Adipose tissue (tissue), 3 donors: Measurements from ENCODE around the gene PRKAR1B. TPM values are rescaled to one million over a fixed set of nuclear protein-coding genes. Genes with fewer than 3 reads are reported as not detected.

Experiments used
- H3K27ac ChIP-seq: one replicate; pipeline ENCODE4 v1.5.1; 2013; ENCODE audit warnings: low read depth, low read length
- WGBS, 3 donors: extraction: QIAGEN DNeasy Blood & Tissue Kit; methylation state at CpG; one replicate each; pipeline ENCODE4 v1.1.7; 2013; 5-methylcytosine and 5-hydroxymethylcytosine counted together
- polyA plus RNA-seq, 3 donors: library from polyadenylated mRNA; stranded (reverse); fragments of 200-250 nt; gene quantifications; one replicate each; pipeline ENCODE4 v1.2.3, GENCODE V29; 2013
- donor health status: healthy with polysubstance abuse.
- donor health status: Bipolar disorder and iron deficiency.
- donor health status: healthy.

PRKAR1B gene
- polyA plus RNA-seq, 3 donors, result 4.0 to 10.2 (median 10.1) TPM

- no peak overlapping the region for H3K27ac ChIP-seq
- 93 to 96% (median 96%) methylated on average over 29 of the region's 29 CpGs for WGBS, 3 donors
Measured at GRCh38 chr7:594920-595620, 132.0 kb downstream of the PRKAR1B start.

GRCh38 chr7:594212-594913 is 132.7 kb downstream of the PRKAR1B start:
- WGBS, 3 donors, result 92 to 95% (median 95%) methylated on average over 16 of the region's 16 CpGs
- no peak overlapping the region for H3K27ac ChIP-seq

- WGBS, 3 donors, result 46 to 83% (median 62%) methylated on average over 34 of the region's 34 CpGs
- H3K27ac ChIP-seq, result no peak overlapping the region
Measured at GRCh38 chr7:593324-594115, 133.6 kb downstream of the PRKAR1B start.

- 92 to 97% (median 94%) methylated on average over 39 to 42 of the region's 42 CpGs for WGBS, 3 donors
- H3K27ac ChIP-seq, result no peak overlapping the region
Measured at GRCh38 chr7:591856-592628, 135.0 kb downstream of the PRKAR1B start.

GRCh38 chr7:590731-591551 is 136.1 kb downstream of the PRKAR1B start:
- WGBS, 3 donors, result 42 to 75% (median 61%) methylated on average over 45 of the region's 45 CpGs
- H3K27ac ChIP-seq, result no peak overlapping the region

- 90 to 92% (median 90%) methylated on average over 29 to 30 of the region's 30 CpGs for WGBS, 3 donors
- H3K27ac ChIP-seq, result no peak overlapping the region
Measured at GRCh38 chr7:589781-590575, 137.1 kb downstream of the PRKAR1B start.

- no peak overlapping the region for H3K27ac ChIP-seq
Measured at GRCh38 chr7:587767-588166, 139.3 kb downstream of the PRKAR1B start.

GRCh38 chr7:586494-586893 is 140.6 kb downstream of the PRKAR1B start:
- 85 to 98% (median 88%) methylated on average over 4 of the region's 4 CpGs for WGBS, 3 donors
- no peak overlapping the region for H3K27ac ChIP-seq

More at GRCh38 chr7:587767-588166, 139.3 kb downstream of the PRKAR1B start:
- WGBS, 3 donors, result 59 to 82% (median 65%) methylated on average over 12 of the region's 12 CpGs

GRCh38 chr7:585873-586272 is 141.2 kb downstream of the PRKAR1B start:
- H3K27ac ChIP-seq, result no peak overlapping the region
- 83 to 96% (median 95%) methylated on average over 6 of the region's 6 CpGs for WGBS, 3 donors

- 82 to 87% (median 83%) methylated on average over 18 of the region's 18 CpGs for WGBS, 3 donors
- no peak overlapping the region for H3K27ac ChIP-seq
Measured at GRCh38 chr7:585229-585711, 141.8 kb downstream of the PRKAR1B start.

- WGBS, 3 donors, result 96 to 97% (median 97%) methylated on average over 12 of the region's 12 CpGs
- H3K27ac ChIP-seq, result no peak overlapping the region
Measured at GRCh38 chr7:584820-585219, 142.3 kb downstream of the PRKAR1B start.

GRCh38 chr7:584122-584465 is 143.0 kb downstream of the PRKAR1B start:
- H3K27ac ChIP-seq, result no peak overlapping the region
- 61 to 89% (median 63%) methylated on average over 15 of the region's 15 CpGs for WGBS, 3 donors

GRCh38 chr7:583410-584121 is 143.5 kb downstream of the PRKAR1B start:
- H3K27ac ChIP-seq, result no peak overlapping the region
- 79 to 95% (median 89%) methylated on average over 30 of the region's 30 CpGs for WGBS, 3 donors

- no peak overlapping the region for H3K27ac ChIP-seq
- 90 to 93% (median 93%) methylated on average over 23 of the region's 23 CpGs for WGBS, 3 donors
Measured at GRCh38 chr7:582931-583330, 144.2 kb downstream of the PRKAR1B start.

GRCh38 chr7:582081-582835 is 144.8 kb downstream of the PRKAR1B start:
- WGBS, 3 donors, result 93 to 95% (median 95%) methylated on average over 43 of the region's 43 CpGs
- no peak overlapping the region for H3K27ac ChIP-seq

GRCh38 chr7:578386-578785 is 148.7 kb downstream of the PRKAR1B start:
- 90 to 97% (median 97%) methylated on average over 16 of the region's 16 CpGs for WGBS, 3 donors
- H3K27ac ChIP-seq, result no peak overlapping the region
